Liver (tissue), 9 donors: ENCODE measurements around the gene FLNC. TPM values are rescaled to one million over a fixed set of nuclear protein-coding genes. Genes with fewer than 3 reads are reported as not detected.

Experiments used
- DNase-seq: peaks from one replicate; pipeline ENCODE4 v3.0.0-alpha.2; 2017; ENCODE audit warnings: low spot score
- H3K27ac ChIP-seq, 2 donors: one replicate each; pipeline ENCODE4 v1.7.0; 2013; ENCODE audit warnings: inconsistent platforms in 2 of 2, low read length in 2 of 2, control low read depth in 1 of 2, low read depth in 1 of 2, mild to moderate bottlenecking in 1 of 2
- H3K27me3 ChIP-seq, 4 donors: one replicate each; pipeline versions ENCODE4 v1.6.1 to v1.7.0; 2013; ENCODE audit warnings: low read length in 3 of 4, inconsistent platforms in 1 of 4, mild to moderate bottlenecking in 1 of 4, moderate library complexity in 1 of 4; ENCODE audit not compliant: control insufficient read depth in 4 of 4, insufficient read depth in 4 of 4
- H3K36me3 ChIP-seq, 4 donors: one replicate each; pipeline versions ENCODE4 v1.6.1 to v1.7.0; 2013; ENCODE audit warnings: low read length in 3 of 4, mild to moderate bottlenecking in 3 of 4, low read depth in 1 of 4, moderate library complexity in 1 of 4; ENCODE audit not compliant: control insufficient read depth in 4 of 4, insufficient read depth in 3 of 4
- H3K4me1 ChIP-seq, 4 donors: one replicate each; pipeline versions ENCODE4 v1.6.1 to v1.7.0; 2013; ENCODE audit warnings: low read length in 3 of 4, mild to moderate bottlenecking in 3 of 4, moderate library complexity in 1 of 4; ENCODE audit not compliant: control insufficient read depth in 4 of 4, insufficient read depth in 4 of 4
- H3K4me3 ChIP-seq, 3 donors: one replicate each; pipeline versions ENCODE4 v1.6.1 to v1.7.0; 2013; ENCODE audit warnings: low read length in 3 of 3, control low read depth in 1 of 3, low read depth in 1 of 3, mild to moderate bottlenecking in 1 of 3
- H3K9ac ChIP-seq, 2 donors: one replicate each; pipeline ENCODE4 v1.7.0; 2013; ENCODE audit warnings: low read length in 2 of 2, mild to moderate bottlenecking in 2 of 2, moderate library complexity in 2 of 2, control low read depth in 1 of 2, low read depth in 1 of 2
- H3K9me3 ChIP-seq, 4 donors: one replicate each; pipeline versions ENCODE4 v1.6.1 to v1.7.0; 2013; ENCODE audit warnings: low read length in 3 of 4; ENCODE audit not compliant: control insufficient read depth in 4 of 4
- EGR1 ChIP-seq, 2 donors: IDR thresholded peaks; 2 replicates each; pipeline ENCODE4 v1.6.1; 2016 to 2018; ENCODE audit warnings: antibody characterized with exemption in 2 of 2, low read depth in 2 of 2
- FOXA1 ChIP-seq: IDR thresholded peaks from 2 replicates; pipeline ENCODE4 v1.6.1; 2016; ENCODE audit warnings: antibody characterized with exemption
- FOXA2 ChIP-seq: IDR thresholded peaks from 2 replicates; pipeline ENCODE4 v1.6.1; 2016; ENCODE audit warnings: antibody characterized with exemption
- JUND ChIP-seq, 2 donors: IDR thresholded peaks; 2 replicates each; pipeline ENCODE4 v1.6.1; 2016; ENCODE audit warnings: antibody characterized with exemption in 2 of 2
- NR2F2 ChIP-seq: IDR thresholded peaks from 2 replicates; pipeline ENCODE4 v1.6.1; 2016; ENCODE audit warnings: antibody characterized with exemption
- RAD21 ChIP-seq, 2 donors: IDR thresholded peaks; 2 replicates each; pipeline ENCODE4 v1.6.1; 2016; ENCODE audit warnings: antibody characterized with exemption in 2 of 2, mild to moderate bottlenecking in 2 of 2
- RXRA ChIP-seq, 2 donors: IDR thresholded peaks; 2 replicates each; pipeline ENCODE4 v1.6.1; 2017 to 2018; ENCODE audit warnings: antibody characterized with exemption in 2 of 2, mild to moderate bottlenecking in 1 of 2
- SP1 ChIP-seq: IDR thresholded peaks from 2 replicates; pipeline ENCODE4 v1.6.1; 2018; ENCODE audit warnings: antibody characterized with exemption, mild to moderate bottlenecking
- TAF1 ChIP-seq: conservative IDR thresholded peaks from 2 replicates; pipeline ENCODE4 v1.6.1; 2016; ENCODE audit warnings: antibody characterized with exemption, mild to moderate bottlenecking
- YY1 ChIP-seq: IDR thresholded peaks from 2 replicates; pipeline ENCODE4 v1.6.1; 2016; ENCODE audit warnings: antibody characterized with exemption, mild to moderate bottlenecking
- WGBS: extraction: QIAGEN DNeasy Blood & Tissue Kit; methylation state at CpG from one replicate; pipeline ENCODE4 v1.1.7; 2013; 5-methylcytosine and 5-hydroxymethylcytosine counted together
- polyA plus RNA-seq, 2 donors: library from polyadenylated mRNA; stranded (reverse) in 1 of 2; unstranded in 1 of 2; fragments of 200-250 nt in 1 of 2; fragments of >200 nt in 1 of 2; fragmentation: Nextera tagmentation in 1 of 2; extraction: Ambion mirVana in 1 of 2; gene quantifications; one replicate each; pipeline versions ENCODE4 v1.2.1 to v1.2.3, GENCODE V29; 2013 to 2015
- total RNA-seq, 2 donors: library from RNA; depleted of rRNA; stranded (reverse); fragments of >200 nt; gene quantifications; one replicate each; pipeline ENCODE4 v1.2.3, GENCODE V29; 2014
- TF ChIP-seq, protein P1 (sequence below): IDR thresholded peaks from 2 replicates; pipeline ENCODE4 v1.6.1; 2016; ENCODE audit warnings: antibody characterized with exemption
- TF ChIP-seq, protein P2 (sequence below): IDR thresholded peaks from 2 replicates; pipeline ENCODE4 v1.6.1; 2016; ENCODE audit warnings: antibody characterized with exemption
- TF ChIP-seq, protein P3 (sequence below): IDR thresholded peaks from 2 replicates; pipeline ENCODE4 v1.6.1; 2016; ENCODE audit warnings: antibody characterized with exemption, mild to moderate bottlenecking
- TF ChIP-seq, protein P4 (sequence below): fragments of 150-350 bp; IDR thresholded peaks from 2 replicates; pipeline ENCODE4 v1.5.1; 2017; ENCODE audit warnings: improper control_type of control experiment, low read depth, low read length; ENCODE audit not compliant: missing input control
- donor health status: healthy.
- donor health status: healthy.
- donor health status: healthy.
- donor health status: healthy.
- donor health status: healthy.

The FLNC gene
- total and polyA plus RNA-seq, 4 donors = 0.03 to 2.3 (median 0.53) TPM

DNA sequence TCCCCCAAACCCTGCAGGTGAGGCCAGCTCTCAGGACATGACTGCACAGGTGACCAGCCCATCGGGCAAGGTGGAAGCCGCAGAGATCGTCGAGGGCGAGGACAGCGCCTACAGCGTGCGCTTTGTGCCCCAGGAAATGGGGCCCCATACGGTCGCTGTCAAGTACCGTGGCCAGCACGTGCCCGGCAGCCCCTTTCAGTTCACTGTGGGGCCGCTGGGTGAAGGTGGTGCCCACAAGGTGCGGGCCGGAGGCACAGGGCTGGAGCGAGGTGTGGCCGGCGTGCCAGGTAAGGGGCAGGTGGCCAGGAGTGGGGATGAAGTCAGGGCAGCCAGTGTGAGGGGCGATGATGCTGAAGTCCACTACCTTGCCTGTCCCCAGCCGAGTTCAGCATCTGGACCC, 24.2 kb downstream of the FLNC start (continued):
- TF ChIP-seq, protein P1, sequence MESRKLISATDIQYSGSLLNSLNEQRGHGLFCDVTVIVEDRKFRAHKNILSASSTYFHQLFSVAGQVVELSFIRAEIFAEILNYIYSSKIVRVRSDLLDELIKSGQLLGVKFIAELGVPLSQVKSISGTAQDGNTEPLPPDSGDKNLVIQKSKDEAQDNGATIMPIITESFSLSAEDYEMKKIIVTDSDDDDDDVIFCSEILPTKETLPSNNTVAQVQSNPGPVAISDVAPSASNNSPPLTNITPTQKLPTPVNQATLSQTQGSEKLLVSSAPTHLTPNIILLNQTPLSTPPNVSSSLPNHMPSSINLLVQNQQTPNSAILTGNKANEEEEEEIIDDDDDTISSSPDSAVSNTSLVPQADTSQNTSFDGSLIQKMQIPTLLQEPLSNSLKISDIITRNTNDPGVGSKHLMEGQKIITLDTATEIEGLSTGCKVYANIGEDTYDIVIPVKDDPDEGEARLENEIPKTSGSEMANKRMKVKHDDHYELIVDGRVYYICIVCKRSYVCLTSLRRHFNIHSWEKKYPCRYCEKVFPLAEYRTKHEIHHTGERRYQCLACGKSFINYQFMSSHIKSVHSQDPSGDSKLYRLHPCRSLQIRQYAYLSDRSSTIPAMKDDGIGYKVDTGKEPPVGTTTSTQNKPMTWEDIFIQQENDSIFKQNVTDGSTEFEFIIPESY = no peak

DNA sequence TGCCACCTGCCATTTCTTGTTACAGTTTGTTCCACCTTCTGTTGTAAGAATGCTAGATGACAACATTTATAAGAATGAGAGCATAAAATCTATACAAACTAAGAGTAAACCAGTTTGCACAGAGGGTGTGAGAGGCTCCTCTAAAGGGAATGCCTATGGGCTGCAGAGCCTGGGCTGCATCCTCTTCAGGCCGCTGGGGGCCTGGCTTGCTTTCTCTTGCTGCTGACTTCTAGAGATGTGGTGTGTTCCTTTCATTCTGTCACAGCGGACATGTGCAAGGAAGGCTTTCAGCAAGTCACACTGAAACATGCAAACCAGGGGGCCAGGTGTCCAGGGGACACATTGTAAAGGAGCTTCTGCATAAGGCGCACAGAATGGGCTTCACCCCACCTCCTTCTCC, 25.4 kb downstream of the FLNC start:
- no peaks in the 10 kb centered on the region for H3K9me3 ChIP-seq
- H3K9ac ChIP-seq = no peak overlapping the region
- no peak for DNase-seq
- H3K4me3 ChIP-seq = no peak overlapping the region
- no peaks in the 10 kb centered on the region for H3K4me1 ChIP-seq
- TF ChIP-seq EGR1 (IDR thresholded peaks at IDR 0.05; ENCODE audit: low read depth in 2 of 2) (no peak), FOXA1 (no peak), TAF1 (no peak), YY1 (no peak), FOXA2 (no peak), NR2F2 (no peak)
- TF ChIP-seq, protein P2, sequence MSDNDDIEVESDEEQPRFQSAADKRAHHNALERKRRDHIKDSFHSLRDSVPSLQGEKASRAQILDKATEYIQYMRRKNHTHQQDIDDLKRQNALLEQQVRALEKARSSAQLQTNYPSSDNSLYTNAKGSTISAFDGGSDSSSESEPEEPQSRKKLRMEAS = no peak
- H3K36me3 ChIP-seq = no peaks in the 10 kb centered on the region
- no peaks in the 10 kb centered on the region for H3K27me3 ChIP-seq
- H3K27ac ChIP-seq = no peak overlapping the region
- WGBS = 82% methylated on average over 3 of the region's 3 CpGs

DNA sequence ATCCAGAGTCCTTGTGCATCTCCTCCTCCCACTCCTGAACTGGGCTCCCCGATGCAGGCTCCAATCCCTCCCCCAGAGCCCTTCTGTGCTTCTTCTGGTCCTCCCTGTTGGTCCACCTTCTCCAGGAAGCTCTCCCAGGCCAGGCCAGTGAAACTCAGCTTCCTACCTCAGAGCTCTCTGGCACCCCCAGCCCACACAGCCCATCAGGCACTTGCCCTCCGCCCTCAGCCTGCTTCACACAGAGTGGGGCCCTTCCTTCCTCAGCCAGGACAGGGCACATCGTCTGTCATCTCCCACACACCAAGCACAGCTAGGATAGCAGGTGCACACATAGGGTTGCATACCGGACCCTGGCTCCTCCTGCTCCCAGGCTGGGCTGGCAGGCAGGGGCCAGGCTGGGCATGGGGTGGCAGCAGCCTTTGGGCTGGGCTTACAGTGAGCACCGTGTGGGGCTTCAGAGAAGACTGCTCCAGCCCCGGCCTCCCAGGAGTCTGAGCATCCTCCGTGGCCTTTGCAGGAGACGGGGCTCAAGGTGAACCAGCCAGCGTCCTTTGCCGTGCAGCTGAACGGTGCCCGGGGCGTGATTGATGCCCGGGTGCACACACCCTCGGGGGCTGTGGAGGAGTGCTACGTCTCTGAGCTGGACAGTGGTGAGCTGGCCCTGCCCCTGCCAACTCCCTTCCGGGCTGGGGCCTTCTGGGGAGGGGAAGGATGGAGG, 26.0 kb downstream of the FLNC start:
- Histone ChIP-seq H3K36me3 (no peaks in the 10 kb centered on the region), H3K27ac (no peak overlapping the region), H3K27me3 (no peaks in the 10 kb centered on the region), H3K9me3 (no peaks in the 10 kb centered on the region), H3K9ac (no peak overlapping the region), H3K4me3 (no peak overlapping the region), H3K4me1 (no peaks in the 10 kb centered on the region)
- WGBS = 84% methylated on average over 17 of the region's 17 CpGs
- TF ChIP-seq FOXA1 = no peak
- no peak for TF ChIP-seq SP1
- no peak for TF ChIP-seq RAD21 (IDR thresholded peaks at IDR 0.05)
- TF ChIP-seq TAF1 = no peak
- no peak for TF ChIP-seq JUND (IDR thresholded peaks at IDR 0.05)
- TF ChIP-seq, protein P3, sequence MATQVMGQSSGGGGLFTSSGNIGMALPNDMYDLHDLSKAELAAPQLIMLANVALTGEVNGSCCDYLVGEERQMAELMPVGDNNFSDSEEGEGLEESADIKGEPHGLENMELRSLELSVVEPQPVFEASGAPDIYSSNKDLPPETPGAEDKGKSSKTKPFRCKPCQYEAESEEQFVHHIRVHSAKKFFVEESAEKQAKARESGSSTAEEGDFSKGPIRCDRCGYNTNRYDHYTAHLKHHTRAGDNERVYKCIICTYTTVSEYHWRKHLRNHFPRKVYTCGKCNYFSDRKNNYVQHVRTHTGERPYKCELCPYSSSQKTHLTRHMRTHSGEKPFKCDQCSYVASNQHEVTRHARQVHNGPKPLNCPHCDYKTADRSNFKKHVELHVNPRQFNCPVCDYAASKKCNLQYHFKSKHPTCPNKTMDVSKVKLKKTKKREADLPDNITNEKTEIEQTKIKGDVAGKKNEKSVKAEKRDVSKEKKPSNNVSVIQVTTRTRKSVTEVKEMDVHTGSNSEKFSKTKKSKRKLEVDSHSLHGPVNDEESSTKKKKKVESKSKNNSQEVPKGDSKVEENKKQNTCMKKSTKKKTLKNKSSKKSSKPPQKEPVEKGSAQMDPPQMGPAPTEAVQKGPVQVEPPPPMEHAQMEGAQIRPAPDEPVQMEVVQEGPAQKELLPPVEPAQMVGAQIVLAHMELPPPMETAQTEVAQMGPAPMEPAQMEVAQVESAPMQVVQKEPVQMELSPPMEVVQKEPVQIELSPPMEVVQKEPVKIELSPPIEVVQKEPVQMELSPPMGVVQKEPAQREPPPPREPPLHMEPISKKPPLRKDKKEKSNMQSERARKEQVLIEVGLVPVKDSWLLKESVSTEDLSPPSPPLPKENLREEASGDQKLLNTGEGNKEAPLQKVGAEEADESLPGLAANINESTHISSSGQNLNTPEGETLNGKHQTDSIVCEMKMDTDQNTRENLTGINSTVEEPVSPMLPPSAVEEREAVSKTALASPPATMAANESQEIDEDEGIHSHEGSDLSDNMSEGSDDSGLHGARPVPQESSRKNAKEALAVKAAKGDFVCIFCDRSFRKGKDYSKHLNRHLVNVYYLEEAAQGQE = no peak
- TF ChIP-seq FOXA2 = no peak
- TF ChIP-seq RXRA (IDR thresholded peaks at IDR 0.05) = no peak
- TF ChIP-seq EGR1 (IDR thresholded peaks at IDR 0.05; ENCODE audit: low read depth in 2 of 2) = no peak
- TF ChIP-seq, protein P4, sequence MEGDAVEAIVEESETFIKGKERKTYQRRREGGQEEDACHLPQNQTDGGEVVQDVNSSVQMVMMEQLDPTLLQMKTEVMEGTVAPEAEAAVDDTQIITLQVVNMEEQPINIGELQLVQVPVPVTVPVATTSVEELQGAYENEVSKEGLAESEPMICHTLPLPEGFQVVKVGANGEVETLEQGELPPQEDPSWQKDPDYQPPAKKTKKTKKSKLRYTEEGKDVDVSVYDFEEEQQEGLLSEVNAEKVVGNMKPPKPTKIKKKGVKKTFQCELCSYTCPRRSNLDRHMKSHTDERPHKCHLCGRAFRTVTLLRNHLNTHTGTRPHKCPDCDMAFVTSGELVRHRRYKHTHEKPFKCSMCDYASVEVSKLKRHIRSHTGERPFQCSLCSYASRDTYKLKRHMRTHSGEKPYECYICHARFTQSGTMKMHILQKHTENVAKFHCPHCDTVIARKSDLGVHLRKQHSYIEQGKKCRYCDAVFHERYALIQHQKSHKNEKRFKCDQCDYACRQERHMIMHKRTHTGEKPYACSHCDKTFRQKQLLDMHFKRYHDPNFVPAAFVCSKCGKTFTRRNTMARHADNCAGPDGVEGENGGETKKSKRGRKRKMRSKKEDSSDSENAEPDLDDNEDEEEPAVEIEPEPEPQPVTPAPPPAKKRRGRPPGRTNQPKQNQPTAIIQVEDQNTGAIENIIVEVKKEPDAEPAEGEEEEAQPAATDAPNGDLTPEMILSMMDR = no peak
- no peak for DNase-seq
